Activated naive CD4-positive, alpha-beta T cell treated with anti-CD3 and anti-CD28 coated beads, Interleukin-2, amount 10 ng/mL, durations not matched to agents 7 days and 5 days (primary cell): ENCODE data around the gene ZNF324.
"Not testable (repeated sequence)": the region's sequence is repeated elsewhere in the genome, so short reads cannot be mapped to it uniquely, and the experiment has no call there.

Experiments
- CTCF ChIA-PET: fragments of 350-600 bp; sonication (Branson Sonifier 250); formaldehyde crosslinking; loops from one replicate; lab custom pipeline; 2021; ENCODE audit warnings: antibody characterized with exemption; lab: Charles Lee
- DNase-seq: peaks from one replicate; pipeline ENCODE4 v3.0.0-alpha.2; 2020
- H3K27ac Mint-ChIP-seq: one replicate; pipeline ENCODE4 v1.8.0; 2021; ENCODE audit warnings: mild to moderate bottlenecking, moderate library complexity, mixed read lengths
- H3K27me3 Mint-ChIP-seq: one replicate; pipeline ENCODE4 v1.8.0; 2021; ENCODE audit warnings: mild to moderate bottlenecking, mixed read lengths
- H3K36me3 Mint-ChIP-seq: one replicate; pipeline ENCODE4 v1.8.0; 2021; ENCODE audit warnings: mixed read lengths
- H3K4me1 Mint-ChIP-seq: one replicate; pipeline ENCODE4 v1.8.0; 2021; ENCODE audit warnings: mixed read lengths
- H3K4me3 Mint-ChIP-seq: one replicate; pipeline ENCODE4 v1.8.0; 2021; ENCODE audit warnings: mild to moderate bottlenecking, moderate library complexity, mixed read lengths
- H3K9me3 Mint-ChIP-seq: one replicate; pipeline ENCODE4 v1.8.0; 2021; ENCODE audit warnings: mixed read lengths

Gene ZNF324

GRCh38 chr19:58466760-58467589 is at the start of gene ZNF324:
TSS of gene ZNF324 (plus strand) at chr19:58467080. CDS start at chr19:58469186, 2,106 bp downstream.
- Mint-ChIP-seq H3K27me3 (peaks cover 14% of the 10 kb centered on the region), H3K4me1 (peaks cover 23% of the 10 kb centered on the region), H3K9me3 (no peaks in the 10 kb centered on the region), H3K27ac (peak within 1 kb of the TSS; percentile 76), H3K4me3 (peak within 1 kb of the TSS; percentile 81), H3K36me3 (peaks cover 11% of the 10 kb centered on the region)
- DNase-seq: peak; percentile 98
- CTCF ChIA-PET: interaction anchor here (0.7 to 1.5 kb wide), 2 partner anchors 52 to 53 kb away, joined by 3 to 6 read pairs; partner anchors contain the start of gene ZBTB45

GRCh38 chr19:58428617-58429016 is 38.3 kb upstream of the ZNF324 start:
- no peak for DNase-seq
- Mint-ChIP-seq H3K27ac (no peak overlapping the region), H3K27me3 (no peaks in the 10 kb centered on the region), H3K4me3 (no peak overlapping the region), H3K9me3 (peaks cover 75% of the 10 kb centered on the region), H3K36me3 (peaks cover 20% of the 10 kb centered on the region), H3K4me1 (no peaks in the 10 kb centered on the region)
- CTCF ChIA-PET: interaction anchor here (1.8 kb wide), 1 partner anchor 200 kb away, joined by 5 read pairs; the partner anchor contains the start of gene ZNF544

- Mint-ChIP-seq H3K4me3 (no peak overlapping the region), H3K9me3 (peaks cover 85% of the 10 kb centered on the region), H3K27me3 (no peaks in the 10 kb centered on the region), H3K4me1 (no peaks in the 10 kb centered on the region), H3K27ac (no peak overlapping the region), H3K36me3 (peaks cover 31% of the 10 kb centered on the region)
- DNase-seq: no peak
- CTCF ChIA-PET: interaction anchor here (1.8 kb wide), 1 partner anchor 201 kb away, joined by 5 read pairs; the partner anchor contains the start of gene ZNF544
Observed at GRCh38 chr19:58429745-58430144, 37.1 kb upstream of the ZNF324 start.

DNA sequence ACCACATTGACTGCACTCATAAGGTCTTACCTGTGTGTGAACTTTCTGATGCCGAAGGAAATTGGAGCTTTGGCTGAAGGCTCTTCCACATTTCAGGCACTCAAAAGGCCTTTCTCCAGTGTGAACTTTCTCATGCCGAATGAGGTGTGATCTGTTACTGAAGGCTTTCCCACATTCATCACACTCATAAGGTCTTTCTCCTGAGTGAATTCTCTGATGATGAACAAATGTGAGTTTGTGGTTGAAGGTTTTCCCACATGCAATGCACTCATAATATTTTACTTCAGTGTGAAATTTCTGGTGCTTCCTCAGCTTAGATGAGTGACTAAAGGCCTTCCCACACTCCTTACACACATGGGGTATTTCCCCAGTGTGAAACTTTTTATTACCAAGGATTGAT is 32.7 kb upstream of the ZNF324 start:
- Mint-ChIP-seq H3K27me3 (peaks cover 3% of the 10 kb centered on the region), H3K36me3 (peaks cover 63% of the 10 kb centered on the region), H3K4me1 (peaks cover 11% of the 10 kb centered on the region), H3K27ac (no peak overlapping the region), H3K9me3 (peaks cover 86% of the 10 kb centered on the region), H3K4me3 (no peak overlapping the region)
- no peak for DNase-seq
- CTCF ChIA-PET: no interaction called here

- Mint-ChIP-seq H3K4me1 (peaks cover 28% of the 10 kb centered on the region), H3K4me3 (peak within 1 kb of the TSS; percentile 96), H3K9me3 (peaks cover 63% of the 10 kb centered on the region), H3K27me3 (peaks cover 3% of the 10 kb centered on the region), H3K36me3 (peaks cover 50% of the 10 kb centered on the region), H3K27ac (peak within 1 kb of the TSS; percentile 96)
- CTCF ChIA-PET: no interaction called here
- peak; percentile 97 for DNase-seq
Observed at GRCh38 chr19:58439576-58440554, 27.0 kb upstream of the ZNF324 start, which contains the start of gene ZNF132. TSS of gene ZNF132 (minus strand) at chr19:58440153. CDS start at chr19:58439821, 332 bp downstream.

DNA sequence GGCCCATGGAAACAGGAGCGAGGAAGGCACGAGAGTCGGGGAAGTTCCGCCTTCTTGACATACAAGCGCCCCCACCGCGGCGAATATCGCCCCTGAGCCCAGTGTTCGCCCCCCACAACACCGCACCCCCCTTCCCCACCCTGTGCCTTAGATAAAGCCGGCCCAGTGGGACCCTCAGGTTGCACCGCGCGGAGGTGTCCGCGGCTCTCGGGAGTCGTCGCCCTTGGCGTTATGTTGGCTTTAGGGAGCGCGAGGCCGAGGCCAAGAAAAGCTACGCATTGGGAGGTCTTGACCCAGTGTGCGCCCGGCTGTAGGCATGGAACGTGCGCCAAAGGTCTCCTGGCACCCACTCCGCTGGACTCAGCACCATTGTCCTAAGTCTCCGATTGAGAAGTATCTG is 26.3 kb upstream of the ZNF324 start:
- DNase-seq: no peak
- H3K36me3 Mint-ChIP-seq: peaks cover 43% of the 10 kb centered on the region
- H3K4me3 Mint-ChIP-seq: peak overlapping the region; percentile 96
- peaks cover 3% of the 10 kb centered on the region for H3K27me3 Mint-ChIP-seq
- peaks cover 28% of the 10 kb centered on the region for H3K4me1 Mint-ChIP-seq
- H3K9me3 Mint-ChIP-seq: peaks cover 57% of the 10 kb centered on the region
- CTCF ChIA-PET: no interaction called here
- peak overlapping the region; percentile 96 for H3K27ac Mint-ChIP-seq

GRCh38 chr19:58442986-58443385 is 23.9 kb upstream of the ZNF324 start:
- peaks cover 41% of the 10 kb centered on the region for H3K9me3 Mint-ChIP-seq
- H3K4me3 Mint-ChIP-seq, H3K27ac Mint-ChIP-seq, CTCF ChIA-PET, DNase-seq: not testable (repeated sequence)
- H3K27me3 Mint-ChIP-seq: peaks cover 16% of the 10 kb centered on the region
- H3K36me3 Mint-ChIP-seq: peaks cover 27% of the 10 kb centered on the region
- H3K4me1 Mint-ChIP-seq: peaks cover 25% of the 10 kb centered on the region

- CTCF ChIA-PET, DNase-seq, H3K4me3 Mint-ChIP-seq, H3K27ac Mint-ChIP-seq: not testable (repeated sequence)
- Mint-ChIP-seq H3K4me1 (peaks cover 22% of the 10 kb centered on the region), H3K36me3 (peaks cover 14% of the 10 kb centered on the region), H3K9me3 (peaks cover 16% of the 10 kb centered on the region), H3K27me3 (peaks cover 38% of the 10 kb centered on the region)
Observed at GRCh38 chr19:58448860-58449259, 18.0 kb upstream of the ZNF324 start.

- H3K4me3 Mint-ChIP-seq, DNase-seq, H3K27ac Mint-ChIP-seq, CTCF ChIA-PET: not testable (repeated sequence)
- Mint-ChIP-seq H3K9me3 (peaks cover 13% of the 10 kb centered on the region), H3K27me3 (peaks cover 38% of the 10 kb centered on the region), H3K4me1 (peaks cover 22% of the 10 kb centered on the region), H3K36me3 (peaks cover 21% of the 10 kb centered on the region)
Observed at GRCh38 chr19:58449980-58450379, 16.9 kb upstream of the ZNF324 start.

DNA sequence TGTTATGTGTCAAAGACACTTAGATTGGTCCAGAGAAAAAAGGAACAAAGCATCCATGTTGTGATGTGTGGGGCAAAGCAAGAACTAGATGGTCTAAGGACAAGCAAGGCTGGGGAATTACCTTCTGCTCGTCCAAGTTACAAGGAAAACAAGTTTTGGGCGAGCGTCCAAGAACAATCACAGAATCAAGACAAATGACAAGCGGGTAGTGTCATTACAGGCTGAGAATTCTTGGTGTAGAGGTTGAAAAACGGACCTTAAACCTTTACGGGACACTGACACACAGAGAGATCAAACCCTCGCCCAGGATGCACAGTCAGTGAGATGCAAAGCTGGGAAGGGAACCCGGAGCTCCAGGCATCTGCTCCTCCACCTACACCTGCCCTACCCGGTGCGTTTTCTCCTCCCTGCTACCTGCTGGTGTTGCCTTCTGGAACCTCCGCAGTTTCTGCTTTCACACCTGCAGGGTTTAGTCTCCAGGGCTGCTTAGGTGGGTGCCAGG is 16.0 kb upstream of the ZNF324 start:
- Mint-ChIP-seq H3K27me3 (peaks cover 38% of the 10 kb centered on the region), H3K27ac (peak overlapping the region; percentile 70), H3K4me1 (peaks cover 22% of the 10 kb centered on the region), H3K4me3 (peak overlapping the region; percentile 67), H3K36me3 (peaks cover 23% of the 10 kb centered on the region), H3K9me3 (peaks cover 13% of the 10 kb centered on the region)
- CTCF ChIA-PET: interaction anchor here (0.8 to 1.0 kb wide), 2 partner anchors 42 to 88 kb away, joined by 3 read pairs; partner anchors contain the start of genes ZNF497 and ZNF584
- DNase-seq: no peak

DNA sequence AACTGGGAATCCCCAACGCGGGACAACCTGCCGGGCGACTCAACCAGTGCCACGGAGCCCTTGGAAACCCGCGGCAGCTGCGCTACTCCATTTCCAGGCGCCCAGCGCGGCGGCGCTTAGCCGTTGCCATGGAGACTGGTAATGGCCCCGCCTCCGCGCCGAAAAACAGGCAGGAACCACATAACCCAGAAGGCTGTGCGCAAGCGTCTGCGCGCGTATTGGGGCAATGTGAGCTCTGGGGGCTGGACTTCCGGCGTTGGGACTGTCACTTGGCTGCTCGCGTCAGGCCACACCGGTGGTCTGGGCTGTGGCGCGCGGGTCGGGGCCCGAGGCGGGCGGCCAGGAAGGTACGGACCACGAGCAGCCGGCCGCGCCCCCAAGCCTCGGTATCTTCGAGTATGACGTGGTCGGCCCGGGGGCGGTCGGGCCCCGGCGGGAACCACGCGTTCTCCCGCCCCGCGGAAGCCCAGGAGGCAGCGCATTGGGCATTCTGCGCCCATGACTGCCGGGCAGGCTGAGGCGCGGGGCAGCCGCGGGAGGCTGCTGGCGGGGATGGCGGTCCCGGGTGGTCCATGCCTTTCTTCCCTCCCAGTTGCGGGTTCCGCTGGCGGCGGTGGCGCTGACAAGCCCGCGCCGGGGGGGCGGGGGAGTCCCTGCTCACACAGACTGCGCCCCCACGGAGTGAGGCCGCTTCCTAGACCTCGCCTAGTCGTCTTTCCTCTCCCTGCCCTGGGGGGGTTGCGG is 15.3 kb upstream of the ZNF324 start, which contains the start of gene ZNF324B:
ZNF324B (plus strand) TSS at position 265 of the 744 bp plus-strand sequence. CDS start 2,080 bp downstream, outside the sequence.
- H3K9me3 Mint-ChIP-seq: peaks cover 13% of the 10 kb centered on the region
- CTCF ChIA-PET: interaction anchor here (0.8 to 1.0 kb wide), 2 partner anchors 43 to 89 kb away, joined by 3 read pairs; partner anchors contain the start of genes ZNF497 and ZNF584
- H3K4me1 Mint-ChIP-seq: peaks cover 22% of the 10 kb centered on the region
- peaks cover 32% of the 10 kb centered on the region for H3K27me3 Mint-ChIP-seq
- DNase-seq: peak; percentile 98
- H3K4me3 Mint-ChIP-seq: peak within 1 kb of the TSS; percentile 67
- H3K27ac Mint-ChIP-seq: peak within 1 kb of the TSS; percentile 70
- H3K36me3 Mint-ChIP-seq: peaks cover 28% of the 10 kb centered on the region

- Mint-ChIP-seq H3K27me3 (peaks cover 22% of the 10 kb centered on the region), H3K27ac (no peak overlapping the region), H3K36me3 (peaks cover 34% of the 10 kb centered on the region), H3K4me1 (peaks cover 22% of the 10 kb centered on the region), H3K4me3 (no peak overlapping the region), H3K9me3 (peaks cover 6% of the 10 kb centered on the region)
- CTCF ChIA-PET: no interaction called here
- no peak for DNase-seq
Observed at GRCh38 chr19:58453743-58454142, 13.1 kb upstream of the ZNF324 start.

GRCh38 chr19:58455306-58455705 is 11.6 kb upstream of the ZNF324 start:
- no peaks in the 10 kb centered on the region for H3K9me3 Mint-ChIP-seq
- no peak overlapping the region for H3K4me3 Mint-ChIP-seq
- DNase-seq: no peak
- no peak overlapping the region for H3K27ac Mint-ChIP-seq
- peaks cover 36% of the 10 kb centered on the region for H3K36me3 Mint-ChIP-seq
- CTCF ChIA-PET: no interaction called here
- peaks cover 22% of the 10 kb centered on the region for H3K4me1 Mint-ChIP-seq
- H3K27me3 Mint-ChIP-seq: peaks cover 8% of the 10 kb centered on the region
